Measurements from ENCODE around the gene CCNY. TPM values are rescaled to one million over a fixed set of nuclear protein-coding genes. Genes with fewer than 3 reads are reported as not detected.

The CCNY gene
- polyA plus RNA-seq, 2 of the 4 experiments (the other 2 are of a cell fraction), result 28.1 to 55.5 TPM

GRCh38 chr10:35507519-35508109 lies 171.3 kb downstream of the CCNY start:
- DNase-seq (ENCODE audit: low read depth in 1 of 2, low spot score in 1 of 2) (no peak), FAIRE-seq (no peak), ATAC-seq (no peak)
- H3K4me2 ChIP-seq, result no peak overlapping the region
- TF ChIP-seq ZFP36 (IDR thresholded peaks at IDR 0.05; ENCODE audit: borderline replicate concordance, partially characterized antibody) (no peak), USF2 (IDR thresholded peaks at IDR 0.05) (no peak), NR3C1 (IDR thresholded peaks at IDR 0.05) (no peak), RCOR1 (IDR thresholded peaks at IDR 0.05; ENCODE audit: low read depth, low read length) (no peak), TP53 (CRISPR knock-in tag; IDR thresholded peaks at IDR 0.05) (no peak), HDAC2 (IDR thresholded peaks at IDR 0.05) (no peak), RARB (CRISPR knock-in tag; IDR thresholded peaks at IDR 0.05) (no peak), CTCF (IDR thresholded peaks at IDR 0.05) (no peak), JUN (IDR thresholded peaks at IDR 0.05) (no peak), CBX2 (IDR thresholded peaks at IDR 0.05; ENCODE audit: borderline replicate concordance, low read depth) (no peak), FOSB (CRISPR knock-in tag; IDR thresholded peaks at IDR 0.05) (no peak), PHF8 (IDR thresholded peaks at IDR 0.05; ENCODE audit: borderline replicate concordance, low read depth) (no peak), BCL3 (IDR thresholded peaks at IDR 0.05) (no peak)
- H3K4me3 ChIP-seq, result no peak overlapping the region
- POLR2A ChIA-PET, result no interaction called here
- no peak overlapping the region for H3K27ac ChIP-seq
- CTCF ChIA-PET, result no interaction called here
- no peaks in the 10 kb centered on the region for H3K9me3 ChIP-seq
- 86% methylated on average over 8 of the region's 8 CpGs for WGBS (ENCODE audit: missing lambda C conversion rate)
- H3K4me1 ChIP-seq, result no peaks in the 10 kb centered on the region

- no peak overlapping the region for H3K4me3 ChIP-seq
- no peak for TF ChIP-seq RCOR1 (IDR thresholded peaks at IDR 0.05; ENCODE audit: low read depth, low read length)
- no peak for TF ChIP-seq CBX8 (IDR thresholded peaks at IDR 0.05)
- no peak for TF ChIP-seq E2F6 (IDR thresholded peaks at IDR 0.05; ENCODE audit: borderline replicate concordance, low read depth)
- DNase-seq (ENCODE audit: low read depth in 1 of 2, low spot score in 1 of 2) (no peak), ATAC-seq (no peak), FAIRE-seq (no peak)
- H3K27ac ChIP-seq, result no peak overlapping the region
- ChIA-PET CTCF (no interaction called here), POLR2A (no interaction called here)
- no peak overlapping the region for H3K4me2 ChIP-seq
- no peaks in the 10 kb centered on the region for H3K4me1 ChIP-seq
- H3K9me3 ChIP-seq, result no peaks in the 10 kb centered on the region
- WGBS (ENCODE audit: missing lambda C conversion rate), result 84% methylated on average over 1 of the region's 1 CpG
Measured at GRCh38 chr10:35508647-35509046, 172.3 kb downstream of the CCNY start.

- Histone ChIP-seq H3K9me3 (no peaks in the 10 kb centered on the region), H3K4me1 (peaks cover 4% of the 10 kb centered on the region; the same call in 1 of the 3 replicates), H3K4me3 (no peak overlapping the region), H3K4me2 (no peak overlapping the region), H3K27ac (no peak overlapping the region)
- FAIRE-seq (no peak), ATAC-seq (no peak), DNase-seq (ENCODE audit: low read depth in 1 of 2, low spot score in 1 of 2) (no peak)
- POLR2A ChIA-PET, result no interaction called here
- CTCF ChIA-PET, result interaction anchor here (0.6 to 1.5 kb wide), 4 partner anchors 9 to 52 kb away, joined by 3 to 5 read pairs (median 3); no protein-coding TSS in a partner anchor
- 95% methylated on average over 6 of the region's 8 CpGs for whole genome bisulfite sequencing (ENCODE audit: missing lambda C conversion rate)
- TF ChIP-seq REST (IDR thresholded peaks at IDR 0.05), result no peak
- no peak for TF ChIP-seq E2F6 (IDR thresholded peaks at IDR 0.05; ENCODE audit: borderline replicate concordance, low read depth)
- TF ChIP-seq EHMT2 (IDR thresholded peaks at IDR 0.05; ENCODE audit: low read depth), result no peak
- TF ChIP-seq NPAS2 (CRISPR knock-in tag; IDR thresholded peaks at IDR 0.05; ENCODE audit: borderline replicate concordance), result no peak
- TF ChIP-seq BCL3 (IDR thresholded peaks at IDR 0.05), result no peak
- no peak for TF ChIP-seq SREBF2 (IDR thresholded peaks at IDR 0.05)
- no peak for TF ChIP-seq FOSB (CRISPR knock-in tag; IDR thresholded peaks at IDR 0.05)
- no peak for TF ChIP-seq POLR2AphosphoS2 (conservative IDR thresholded peaks at IDR 0.05; ENCODE audit: low read length)
- no peak for TF ChIP-seq MYC (IDR thresholded peaks at IDR 0.05; ENCODE audit: borderline replicate concordance, low read length)
- TF ChIP-seq JUN (IDR thresholded peaks at IDR 0.05), result no peak
- no peak for TF ChIP-seq POLR2A (IDR thresholded peaks at IDR 0.05; ENCODE audit: low read length)
Measured at GRCh38 chr10:35510891-35511290, 174.6 kb downstream of the CCNY start.
